HG03060 (cell line): ENCODE results near the gene CRIM1.
A peak's percentile ranks its signal among the peaks of the same experiment; 100 is the strongest.

Source experiments
- ATAC-seq: cut with Tn5 transposase; IDR thresholded peaks from one replicate; pipeline ENCODE4 v1.9.1; 2021; ENCODE audit warnings: low read depth, moderate number of reproducible peaks; ENCODE audit not compliant: unreplicated experiment

CRIM1 gene

DNA sequence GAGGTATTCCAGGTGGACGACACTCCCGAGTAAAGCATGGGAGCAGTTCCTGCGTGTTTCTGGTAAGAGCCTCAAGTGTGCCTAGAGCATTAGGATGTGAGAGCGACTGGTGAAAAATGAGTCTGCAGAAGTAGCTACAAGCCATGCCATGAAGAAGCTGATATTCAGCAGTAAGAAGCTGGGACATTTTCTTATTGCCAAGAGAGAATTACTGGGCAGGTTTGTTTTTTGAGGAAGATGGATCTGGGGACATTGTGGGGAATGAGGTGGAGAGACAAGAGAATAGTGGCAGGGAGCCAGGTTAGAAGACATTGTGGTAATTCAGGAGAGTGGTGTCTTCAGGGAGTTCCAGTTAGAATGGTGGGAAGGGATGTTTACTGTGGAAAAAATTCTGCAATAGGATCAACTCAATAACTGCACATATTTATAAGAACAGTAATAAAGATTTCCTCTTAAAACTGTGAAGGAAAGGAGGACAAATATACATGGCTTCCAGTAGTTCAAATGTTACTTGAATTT, 38.2 kb downstream of the CRIM1 start:
- no peak for ATAC-seq

DNA sequence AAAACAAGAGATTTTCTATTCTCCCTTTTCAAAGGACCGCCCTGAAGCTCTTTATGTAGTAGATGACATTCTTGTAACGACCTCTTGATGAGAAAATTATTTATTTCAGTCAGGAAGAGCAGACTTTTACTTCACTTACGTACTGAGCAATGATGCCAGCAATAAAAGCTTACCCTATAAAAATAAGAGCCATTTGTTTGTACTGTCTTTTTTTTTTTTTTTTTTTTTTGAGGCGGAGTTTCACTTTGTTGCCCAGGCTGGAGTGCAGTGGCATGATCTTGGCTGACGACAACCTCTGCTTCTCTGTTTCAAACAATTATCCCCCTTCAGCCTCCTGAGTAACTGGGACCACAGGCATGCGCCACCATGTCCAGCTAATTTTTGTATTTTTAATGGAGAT, 39.2 kb downstream of the CRIM1 start:
- no peak for ATAC-seq

GRCh38 chr2:36395866-36396265, 40.3 kb downstream of the CRIM1 start:
- ATAC-seq, result no peak

DNA sequence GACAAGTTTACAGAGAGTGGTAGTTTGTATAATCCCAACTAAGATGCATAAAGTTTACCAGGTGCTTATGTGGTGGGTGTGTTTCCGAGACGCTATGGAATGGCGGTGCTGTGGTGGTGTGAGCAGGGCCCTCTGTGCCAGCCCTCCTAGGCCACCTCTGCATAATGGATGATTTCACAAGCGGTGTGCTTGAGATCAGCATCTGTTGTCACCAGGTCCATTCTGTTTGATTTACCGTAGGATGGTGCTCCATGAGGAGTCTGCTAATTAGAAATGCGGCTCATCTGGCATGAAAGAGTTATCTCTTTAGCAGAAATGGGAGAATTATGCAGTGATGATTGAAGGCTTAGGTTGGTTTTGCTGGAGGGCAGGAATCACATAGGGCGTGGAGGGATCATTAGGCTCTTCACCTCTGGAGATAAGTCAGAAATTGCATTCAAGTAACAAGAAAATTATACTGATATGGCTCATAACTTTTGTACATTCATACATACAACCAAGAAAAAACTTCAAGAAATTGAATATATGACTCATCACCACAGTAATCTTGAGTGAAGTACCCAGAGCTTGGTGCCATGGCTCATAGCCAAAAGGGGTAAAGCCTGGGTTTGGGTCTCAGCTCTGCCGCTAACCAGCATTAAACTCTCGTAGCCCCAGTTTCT, 41.4 kb downstream of the CRIM1 start:
- no peak for ATAC-seq

DNA sequence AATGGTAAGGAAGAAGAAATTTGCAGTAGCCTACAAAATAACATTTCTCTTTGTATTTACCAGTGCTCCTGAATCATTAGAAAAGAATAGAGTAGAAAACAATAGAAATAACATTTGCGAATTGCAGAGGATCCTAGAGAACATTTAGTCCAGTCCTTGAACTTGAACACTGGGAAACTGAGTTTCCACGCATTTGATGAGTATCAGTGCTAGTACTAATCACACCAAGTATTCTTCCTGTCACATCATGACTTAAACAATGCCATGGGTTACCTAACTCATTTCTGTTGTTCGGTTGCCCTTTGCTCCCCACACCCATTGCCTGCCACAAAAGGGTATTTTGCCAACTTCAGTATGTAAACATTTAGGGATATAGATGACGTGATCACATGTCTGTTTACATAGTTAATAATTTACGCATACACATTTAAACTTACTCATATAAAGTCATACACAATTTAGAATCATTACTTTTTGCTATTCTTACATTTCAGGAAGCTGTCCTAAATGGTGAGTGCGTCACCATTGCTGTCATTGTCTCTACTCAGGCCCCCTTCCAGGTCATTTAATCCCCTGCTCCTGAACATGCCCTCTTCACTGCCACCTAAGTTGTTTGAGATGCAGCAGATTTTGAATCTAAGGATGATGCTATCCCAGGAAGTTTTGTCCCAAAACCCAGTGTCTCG, 42.3 kb downstream of the CRIM1 start:
- ATAC-seq, result no peak

DNA sequence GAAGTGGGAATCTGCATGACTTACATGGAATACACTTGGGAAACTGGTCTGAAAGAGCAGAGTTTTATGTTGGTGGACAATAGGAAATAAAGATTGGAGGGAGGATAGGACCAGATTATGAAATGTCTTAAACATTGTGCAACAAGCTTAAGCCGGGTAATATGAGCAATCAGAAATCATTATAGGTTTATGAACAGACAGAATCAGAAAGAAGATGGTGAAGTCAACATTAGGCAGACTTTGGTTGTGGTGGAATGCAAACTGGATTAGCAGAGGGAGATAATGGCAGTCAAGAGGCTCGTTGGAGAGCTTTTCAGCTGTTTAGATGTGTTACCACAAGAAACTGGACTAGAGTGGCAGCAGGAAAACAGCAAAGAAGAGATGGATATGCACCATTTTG, 43.5 kb downstream of the CRIM1 start:
- ATAC-seq, result no peak

- no peak for ATAC-seq
Measured at GRCh38 chr2:36403675-36404230, 48.2 kb downstream of the CRIM1 start.

DNA sequence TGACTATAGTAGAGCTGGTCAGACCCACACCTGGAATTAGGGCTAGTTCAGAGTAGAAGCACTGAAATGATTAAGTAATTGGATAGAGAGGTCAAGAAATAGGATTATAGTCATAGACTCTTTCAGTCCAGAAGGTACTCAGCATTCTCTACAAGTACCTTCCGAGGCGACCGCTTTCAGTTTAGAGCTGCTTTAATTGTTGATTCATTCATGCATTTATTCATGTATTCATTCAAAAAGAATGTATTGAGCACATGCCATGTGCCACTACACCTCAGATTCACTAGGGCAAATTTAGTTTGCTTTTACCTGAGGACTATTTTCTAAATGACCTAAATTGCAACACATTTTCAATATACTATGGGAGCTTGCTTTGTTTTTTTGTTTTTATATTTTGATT, 48.7 kb downstream of the CRIM1 start:
- ATAC-seq, result no peak

GRCh38 chr2:36404754-36405153, 49.2 kb downstream of the CRIM1 start:
- peak; percentile 62 for ATAC-seq

- no peak for ATAC-seq
Measured at GRCh38 chr2:36405183-36405582, 49.6 kb downstream of the CRIM1 start.

DNA sequence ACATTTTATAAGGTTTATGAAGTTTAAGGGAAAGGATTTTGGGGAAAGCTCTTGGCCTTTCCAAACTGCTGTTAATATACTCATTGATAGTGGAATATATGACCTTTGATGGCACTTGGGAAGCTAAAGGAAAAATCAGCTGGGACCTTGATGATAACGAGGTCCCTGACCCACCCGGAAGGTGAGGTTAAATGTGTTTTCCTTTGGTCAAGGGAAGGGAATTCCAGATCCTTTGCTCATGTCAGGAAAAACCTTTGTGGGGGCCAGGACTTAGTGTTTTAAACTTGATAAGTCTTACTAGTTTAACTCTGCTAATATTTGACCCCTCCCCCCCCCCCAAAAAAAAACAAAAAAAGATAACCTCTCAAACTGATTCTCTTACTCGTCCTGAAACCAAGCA, 50.7 kb downstream of the CRIM1 start:
- ATAC-seq, result no peak

DNA sequence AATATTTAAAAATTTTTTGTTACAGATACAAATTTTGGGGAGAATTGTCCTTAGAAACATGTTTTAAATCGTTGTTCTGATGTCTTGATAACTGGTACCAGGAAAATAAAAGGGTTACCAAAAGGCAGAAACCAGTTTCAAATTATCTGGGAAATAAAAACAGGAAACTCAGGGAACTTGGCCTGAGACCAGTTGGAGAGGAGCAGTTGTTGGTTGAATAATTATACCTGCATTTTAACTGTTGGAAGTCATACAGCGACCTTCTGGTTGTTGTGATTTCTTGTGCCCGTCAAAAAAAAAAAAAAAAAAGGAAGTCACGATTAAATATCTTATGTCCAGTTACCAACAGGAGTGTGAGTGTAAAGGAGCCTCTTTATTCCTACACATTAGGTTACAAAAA, 51.8 kb downstream of the CRIM1 start:
- no peak for ATAC-seq

- ATAC-seq, result no peak
Measured at GRCh38 chr2:36408198-36408703, 52.7 kb downstream of the CRIM1 start.

GRCh38 chr2:36409335-36409734, 53.8 kb downstream of the CRIM1 start:
- ATAC-seq, result no peak

DNA sequence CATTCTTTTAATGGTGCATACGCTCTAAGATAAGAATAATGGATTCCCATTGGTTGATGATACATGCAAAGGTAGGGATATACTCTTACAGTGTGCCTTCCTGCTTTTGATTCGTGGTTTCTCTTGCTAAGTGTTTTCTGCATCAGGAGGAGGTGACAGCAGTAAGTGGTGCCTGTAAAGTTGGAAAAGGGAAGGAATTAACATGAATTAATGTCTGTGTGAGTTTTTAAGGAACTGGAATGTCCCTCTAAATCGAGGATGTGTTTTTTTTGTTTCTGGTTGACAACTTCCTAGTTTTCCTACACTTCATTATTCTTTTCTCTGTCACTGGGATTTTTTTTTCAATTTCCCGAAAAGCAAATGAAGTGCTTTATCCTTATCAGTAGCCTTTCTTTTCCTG, 54.4 kb downstream of the CRIM1 start:
- ATAC-seq, result no peak

DNA sequence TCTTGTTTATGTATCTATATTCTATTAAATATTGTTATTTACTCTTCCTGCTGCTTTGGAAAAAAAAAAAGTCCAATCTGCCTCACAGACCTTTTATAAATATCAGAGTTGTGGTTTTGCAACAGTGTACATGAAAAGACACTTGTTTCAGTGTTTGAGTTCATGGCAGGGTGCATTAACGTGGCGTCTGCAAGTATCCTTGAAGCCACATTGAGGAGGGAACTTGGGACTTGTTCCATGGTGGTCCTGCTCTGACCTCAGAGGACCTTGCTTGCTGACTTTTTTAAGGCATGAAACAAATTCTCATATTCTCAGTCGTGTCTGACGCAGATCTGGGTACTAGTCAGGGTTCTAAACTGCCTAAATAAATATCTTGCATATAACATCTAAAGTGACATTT, 55.1 kb downstream of the CRIM1 start:
- ATAC-seq, result no peak

DNA sequence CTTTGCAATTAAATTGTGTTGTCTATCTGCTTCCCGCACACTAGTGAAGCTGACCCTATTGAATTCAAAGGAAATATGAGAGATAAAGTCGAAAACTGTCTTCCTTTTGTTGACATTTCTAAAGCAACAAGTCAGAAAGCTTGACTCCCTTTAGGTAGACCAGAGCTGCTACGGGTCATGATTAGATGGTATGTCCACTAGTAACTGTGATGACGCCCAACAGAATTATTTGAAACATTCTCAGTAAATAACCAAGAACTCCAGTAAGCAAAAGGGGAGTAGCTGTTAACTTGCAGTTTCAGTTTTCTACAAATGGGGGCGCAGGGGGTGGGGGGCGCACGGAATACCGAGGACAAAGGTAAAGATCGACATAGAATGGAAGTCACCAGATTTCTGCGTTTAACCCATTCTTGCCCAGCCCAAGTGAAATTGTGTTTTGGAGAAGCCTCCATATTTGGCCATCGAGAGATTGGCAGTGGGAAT, 56.4 kb downstream of the CRIM1 start:
- ATAC-seq, result no peak

- no peak for ATAC-seq
Measured at GRCh38 chr2:36413218-36413617, 57.6 kb downstream of the CRIM1 start.

- no peak for ATAC-seq
Measured at GRCh38 chr2:36414307-36414706, 58.7 kb downstream of the CRIM1 start.

- ATAC-seq, result no peak
Measured at GRCh38 chr2:36415381-36416022, 59.9 kb downstream of the CRIM1 start.
